PFSK-1 (cell line): ENCODE results near the gene TBC1D22A.

Source experiments
- FOXP2 ChIP-seq: optimal IDR thresholded peaks from 2 replicates; pipeline ENCODE3; 2011; ENCODE audit warnings: borderline replicate concordance, control low read depth, inconsistent platforms; ENCODE audit not compliant: insufficient read depth; ENCODE audit errors: extremely low read length, extremely low read depth
- POLR2AphosphoS5 ChIP-seq: IDR thresholded peaks from 2 replicates; pipeline ENCODE4 v1.6.1; 2012; ENCODE audit warnings: low read depth, mild to moderate bottlenecking, control low read depth, low read length, moderate library complexity
- REST ChIP-seq, 2 experiments: IDR thresholded peaks; 2 replicates each; pipeline versions ENCODE4 v1.6.1 to v1.8.0; 2011 to 2012; ENCODE audit warnings: low read depth in 2 of 2, low read length in 2 of 2, control low read depth in 1 of 2, inconsistent platforms in 1 of 2, mild to moderate bottlenecking in 1 of 2, moderate library complexity in 1 of 2; ENCODE audit not compliant: insufficient read depth in 1 of 2
- SIN3A ChIP-seq: IDR thresholded peaks from 2 replicates; pipeline ENCODE4 v1.6.1; 2012; ENCODE audit warnings: mild to moderate bottlenecking, low read length, moderate library complexity, borderline replicate concordance; ENCODE audit not compliant: insufficient read depth
- TAF1 ChIP-seq: IDR thresholded peaks from 2 replicates; pipeline ENCODE4 v1.6.1; 2012; ENCODE audit warnings: low read length, control low read depth, borderline replicate concordance; ENCODE audit not compliant: insufficient read depth

Gene TBC1D22A

GRCh38 chr22:47059076-47059475 lies 296.6 kb downstream of the TBC1D22A start:
- TF ChIP-seq SIN3A, result no peak
- no peak for TF ChIP-seq FOXP2
- no peak for TF ChIP-seq POLR2AphosphoS5
- no peak for TF ChIP-seq TAF1
- no peak for TF ChIP-seq REST (IDR thresholded peaks at IDR 0.05; ENCODE audit: insufficient read depth in 1 of 2, low read depth in 2 of 2, low read length in 2 of 2)

- TF ChIP-seq POLR2AphosphoS5, result no peak
- TF ChIP-seq SIN3A, result no peak
- TF ChIP-seq TAF1, result no peak
- no peak for TF ChIP-seq FOXP2
- TF ChIP-seq REST (IDR thresholded peaks at IDR 0.05; ENCODE audit: insufficient read depth in 1 of 2, low read depth in 2 of 2, low read length in 2 of 2), result no peak
Observed at GRCh38 chr22:47059701-47060161, 297.3 kb downstream of the TBC1D22A start.

GRCh38 chr22:47060718-47061117 lies 298.3 kb downstream of the TBC1D22A start:
- TF ChIP-seq POLR2AphosphoS5, result no peak
- no peak for TF ChIP-seq REST (IDR thresholded peaks at IDR 0.05; ENCODE audit: insufficient read depth in 1 of 2, low read depth in 2 of 2, low read length in 2 of 2)
- no peak for TF ChIP-seq FOXP2
- no peak for TF ChIP-seq TAF1
- no peak for TF ChIP-seq SIN3A

GRCh38 chr22:47061226-47061625 lies 298.8 kb downstream of the TBC1D22A start:
- TF ChIP-seq FOXP2 (no peak), SIN3A (no peak), POLR2AphosphoS5 (no peak), REST (IDR thresholded peaks at IDR 0.05; ENCODE audit: insufficient read depth in 1 of 2, low read depth in 2 of 2, low read length in 2 of 2) (no peak), TAF1 (no peak)

- TF ChIP-seq POLR2AphosphoS5 (no peak), REST (IDR thresholded peaks at IDR 0.05; ENCODE audit: insufficient read depth in 1 of 2, low read depth in 2 of 2, low read length in 2 of 2) (no peak)
Observed at GRCh38 chr22:47062126-47062525, 299.7 kb downstream of the TBC1D22A start.
